Mammary epithelial cell (primary cell): ENCODE data around the gene TVP23A.

ENCODE experiments used
- EZH2 ChIP-seq: IDR thresholded peaks from 2 replicates; pipeline ENCODE4 v1.6.1; 2012; ENCODE audit warnings: low read length, inconsistent platforms, borderline replicate concordance
- TF ChIP-seq, protein P1 (sequence below), 2 donors: IDR thresholded peaks in 1 of 2; conservative IDR thresholded peaks in 1 of 2; 2 replicates each; pipeline ENCODE4 v1.5.1; 2011 to 2012; ENCODE audit warnings: inconsistent platforms in 2 of 2, low read length in 2 of 2, mild to moderate bottlenecking in 2 of 2, control low read depth in 1 of 2, low read depth in 1 of 2; ENCODE audit not compliant: insufficient read depth in 1 of 2; ENCODE audit errors: extremely low read depth in 1 of 2

DNA sequence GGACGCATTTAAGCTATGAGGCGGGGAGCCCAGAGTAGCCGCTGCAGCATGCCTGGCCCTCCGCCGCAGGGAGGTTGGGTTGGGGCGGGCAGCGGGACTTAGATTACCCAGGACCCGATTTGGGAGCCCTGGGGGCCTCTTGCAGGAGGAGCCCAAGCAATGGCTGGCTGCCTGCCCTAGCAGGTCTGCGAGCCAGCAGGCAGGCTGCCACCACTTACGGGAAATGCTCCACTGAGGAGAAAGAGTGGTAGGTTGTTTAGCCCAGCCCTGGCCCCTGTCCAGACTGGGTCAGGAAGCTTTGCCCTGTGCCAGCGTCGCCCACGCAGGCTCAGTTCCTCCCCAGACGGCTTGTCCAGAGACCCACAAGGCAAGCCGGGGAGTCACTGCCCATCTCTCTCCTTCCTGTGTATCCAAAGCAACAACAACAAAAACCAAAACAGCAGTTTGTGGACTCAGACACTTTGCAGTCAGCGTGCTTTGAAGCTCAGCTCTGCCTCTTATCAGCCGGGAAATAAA lies 10.3 kb upstream of the TVP23A start:
- TF ChIP-seq, protein P1, sequence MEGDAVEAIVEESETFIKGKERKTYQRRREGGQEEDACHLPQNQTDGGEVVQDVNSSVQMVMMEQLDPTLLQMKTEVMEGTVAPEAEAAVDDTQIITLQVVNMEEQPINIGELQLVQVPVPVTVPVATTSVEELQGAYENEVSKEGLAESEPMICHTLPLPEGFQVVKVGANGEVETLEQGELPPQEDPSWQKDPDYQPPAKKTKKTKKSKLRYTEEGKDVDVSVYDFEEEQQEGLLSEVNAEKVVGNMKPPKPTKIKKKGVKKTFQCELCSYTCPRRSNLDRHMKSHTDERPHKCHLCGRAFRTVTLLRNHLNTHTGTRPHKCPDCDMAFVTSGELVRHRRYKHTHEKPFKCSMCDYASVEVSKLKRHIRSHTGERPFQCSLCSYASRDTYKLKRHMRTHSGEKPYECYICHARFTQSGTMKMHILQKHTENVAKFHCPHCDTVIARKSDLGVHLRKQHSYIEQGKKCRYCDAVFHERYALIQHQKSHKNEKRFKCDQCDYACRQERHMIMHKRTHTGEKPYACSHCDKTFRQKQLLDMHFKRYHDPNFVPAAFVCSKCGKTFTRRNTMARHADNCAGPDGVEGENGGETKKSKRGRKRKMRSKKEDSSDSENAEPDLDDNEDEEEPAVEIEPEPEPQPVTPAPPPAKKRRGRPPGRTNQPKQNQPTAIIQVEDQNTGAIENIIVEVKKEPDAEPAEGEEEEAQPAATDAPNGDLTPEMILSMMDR (conservative IDR thresholded peaks at IDR 0.05 in 1 of 2, IDR thresholded peaks at IDR 0.05 in 1 of 2; ENCODE audit: extremely low read depth in 1 of 2, insufficient read depth in 1 of 2, low read depth in 1 of 2, low read length in 2 of 2): no peak
- no peak for TF ChIP-seq EZH2
